ENCODE data around the gene DPPA4. TPM values are rescaled to one million over a fixed set of nuclear protein-coding genes. Genes with fewer than 3 reads are reported as not detected.

DPPA4 gene
- total RNA-seq, 2 donors from 2014 or later, result 0.36 to 0.61 TPM

GRCh38 chr3:109325657-109326056 is 11.7 kb downstream of the DPPA4 start:
- no peak overlapping the region for H3K4me3 Mint-ChIP-seq
- no peak overlapping the region for H3K27ac Mint-ChIP-seq
- H3K4me1 Mint-ChIP-seq (ENCODE audit: low read depth in 2 of 2), result no peaks in the 10 kb centered on the region
- no peaks in the 10 kb centered on the region for H3K27me3 Mint-ChIP-seq
- DNase-seq (ENCODE audit: low spot score), result no peak
- H3K36me3 Mint-ChIP-seq, result no peaks in the 10 kb centered on the region
- H3K9me3 Mint-ChIP-seq, result peaks cover 3% of the 10 kb centered on the region
- no peak for ATAC-seq

- H3K4me1 Mint-ChIP-seq (ENCODE audit: low read depth in 2 of 2), result no peaks in the 10 kb centered on the region
- peaks cover 3% of the 10 kb centered on the region for H3K9me3 Mint-ChIP-seq
- H3K4me3 Mint-ChIP-seq, result no peak overlapping the region
- DNase-seq (ENCODE audit: low spot score), result no peak
- no peaks in the 10 kb centered on the region for H3K36me3 Mint-ChIP-seq
- H3K27ac Mint-ChIP-seq, result no peak overlapping the region
- H3K27me3 Mint-ChIP-seq, result no peaks in the 10 kb centered on the region
- ATAC-seq, result no peak
Observed at GRCh38 chr3:109325109-109325508, 12.2 kb downstream of the DPPA4 start.

GRCh38 chr3:109316162-109316730 is 21.1 kb downstream of the DPPA4 start, which contains the start of gene DPPA2:
Gene DPPA2 (minus strand): TSS chr3:109316517. CDS start chr3:109314542, 1,975 bp downstream.
- DNase-seq (ENCODE audit: low spot score) (no peak), ATAC-seq (no peak)
- H3K4me1 Mint-ChIP-seq (ENCODE audit: low read depth in 2 of 2), result no peaks in the 10 kb centered on the region
- H3K27ac Mint-ChIP-seq, result no peak within 1 kb of the TSS
- H3K9me3 Mint-ChIP-seq, result no peaks in the 10 kb centered on the region
- H3K4me3 Mint-ChIP-seq, result no peak within 1 kb of the TSS
- no peaks in the 10 kb centered on the region for H3K36me3 Mint-ChIP-seq
- no peaks in the 10 kb centered on the region for H3K27me3 Mint-ChIP-seq

GRCh38 chr3:109313061-109313460 is 24.3 kb downstream of the DPPA4 start:
- H3K4me3 Mint-ChIP-seq, result no peak overlapping the region
- no peaks in the 10 kb centered on the region for H3K4me1 Mint-ChIP-seq (ENCODE audit: low read depth in 2 of 2)
- no peaks in the 10 kb centered on the region for H3K27me3 Mint-ChIP-seq
- H3K36me3 Mint-ChIP-seq, result no peaks in the 10 kb centered on the region
- no peaks in the 10 kb centered on the region for H3K9me3 Mint-ChIP-seq
- ATAC-seq, result no peak
- no peak overlapping the region for H3K27ac Mint-ChIP-seq
- DNase-seq (ENCODE audit: low spot score), result no peak

GRCh38 chr3:109297496-109297895 is 39.9 kb downstream of the DPPA4 start:
- H3K36me3 Mint-ChIP-seq, result no peaks in the 10 kb centered on the region
- DNase-seq (ENCODE audit: low spot score), result no peak
- ATAC-seq, result no peak
- no peaks in the 10 kb centered on the region for H3K9me3 Mint-ChIP-seq
- H3K4me1 Mint-ChIP-seq (ENCODE audit: low read depth in 2 of 2), result no peaks in the 10 kb centered on the region
- H3K4me3 Mint-ChIP-seq, result no peak overlapping the region
- H3K27me3 Mint-ChIP-seq, result no peaks in the 10 kb centered on the region
- no peak overlapping the region for H3K27ac Mint-ChIP-seq

GRCh38 chr3:109284071-109284470 is 53.3 kb downstream of the DPPA4 start:
- no peak for ATAC-seq
- no peak for DNase-seq (ENCODE audit: low spot score)
- Mint-ChIP-seq H3K9me3 (no peaks in the 10 kb centered on the region), H3K4me1 (ENCODE audit: low read depth in 2 of 2) (no peaks in the 10 kb centered on the region), H3K4me3 (no peak overlapping the region), H3K27me3 (no peaks in the 10 kb centered on the region), H3K27ac (no peak overlapping the region), H3K36me3 (no peaks in the 10 kb centered on the region)

- Mint-ChIP-seq H3K4me3 (no peak overlapping the region), H3K36me3 (no peaks in the 10 kb centered on the region), H3K9me3 (no peaks in the 10 kb centered on the region), H3K27me3 (peaks cover 0 to 6% of the 10 kb centered on the region in 2 donors), H3K27ac (no peak overlapping the region), H3K4me1 (ENCODE audit: low read depth in 2 of 2) (no peaks in the 10 kb centered on the region)
- DNase-seq (ENCODE audit: low spot score) (no peak), ATAC-seq (no peak)
Observed at GRCh38 chr3:109278546-109278945, 58.8 kb downstream of the DPPA4 start.

- no peaks in the 10 kb centered on the region for H3K36me3 Mint-ChIP-seq
- H3K27ac Mint-ChIP-seq, result no peak overlapping the region
- no peaks in the 10 kb centered on the region for H3K4me1 Mint-ChIP-seq (ENCODE audit: low read depth in 2 of 2)
- H3K27me3 Mint-ChIP-seq, result peaks cover 0 to 6% of the 10 kb centered on the region in 2 donors
- no peaks in the 10 kb centered on the region for H3K9me3 Mint-ChIP-seq
- DNase-seq (ENCODE audit: low spot score) (no peak), ATAC-seq (no peak)
- no peak overlapping the region for H3K4me3 Mint-ChIP-seq
Observed at GRCh38 chr3:109278141-109278540, 59.2 kb downstream of the DPPA4 start.

Other genes with a start within 250 kb of the DPPA4 start
- not detected for gene MORC1, start 219.4 kb downstream of the DPPA4 start, total RNA-seq
- gene C3orf85, start 200.8 kb downstream of the DPPA4 start, total RNA-seq, result not detected
- not detected for gene DPPA2, start 21.0 kb downstream of the DPPA4 start, total RNA-seq

Data from natural killer cell treated with Interleukin-12 subunit alpha and Interleukin-12 subunit beta and Interleukin-15 and Interleukin-18, amount 100 ng/mL, for 72 hours (primary cell).